K562 (cell line): ENCODE results near the gene NLRP10.

Experiments used
- ARHGAP35 ChIP-seq: fragments of 450-650 bp; IDR thresholded peaks from 2 replicates; pipeline ENCODE4 v1.6.1; 2018; ENCODE audit not compliant: partially characterized antibody
- BACH1 ChIP-seq: fragments of 200-800 bp; sonication (Bioruptor generic); IDR thresholded peaks from 2 replicates; pipeline ENCODE4 v1.6.1; 2016; ENCODE audit warnings: missing genetic modification characterization, missing compliant biosample characterization
- ELF1 ChIP-seq: fragments of 200-800 bp; sonication (Bioruptor generic); IDR thresholded peaks from 2 replicates; pipeline ENCODE4 v1.6.1; 2016; ENCODE audit warnings: missing genetic modification characterization, missing compliant biosample characterization
- FOXK2 ChIP-seq, 2 experiments: fragments of 450-650 bp; IDR thresholded peaks in 1 of 2; conservative IDR thresholded peaks in 1 of 2; 2 replicates each; pipeline ENCODE4 v1.6.1; 2016; ENCODE audit warnings: low read depth in 2 of 2, mild to moderate bottlenecking in 1 of 2
- HDAC8 ChIP-seq: fragments of 450-650 bp; IDR thresholded peaks from 2 replicates; pipeline ENCODE4 v1.6.1; 2016; ENCODE audit warnings: mild to moderate bottlenecking, missing genetic modification characterization, moderate library complexity, missing compliant biosample characterization
- HDGF ChIP-seq: fragments of 450-650 bp; IDR thresholded peaks from 2 replicates; pipeline ENCODE4 v1.6.1; 2016
- SOX6 ChIP-seq: fragments of 450-650 bp; IDR thresholded peaks from 2 replicates; pipeline ENCODE4 v1.6.1; 2014; ENCODE audit warnings: mild to moderate bottlenecking
- SP1 ChIP-seq: sonication (generic); formaldehyde crosslinking; IDR thresholded peaks from 2 replicates; pipeline ENCODE4 v1.8.1; 2022; ENCODE audit warnings: mild to moderate bottlenecking, missing genetic modification reagents
- TCF7 ChIP-seq: sonication (generic); IDR thresholded peaks from 2 replicates; pipeline ENCODE4 v1.6.1; 2016; ENCODE audit warnings: antibody characterized with exemption, borderline replicate concordance
- ZNF75A ChIP-seq: fragments of 450-650 bp; formaldehyde crosslinking; IDR thresholded peaks from 2 replicates; pipeline ENCODE4 v1.4.0; 2020; ENCODE audit warnings: mild to moderate bottlenecking
- TF ChIP-seq, protein P1 (sequence below): fragments of 250-450 bp; sonication (Bioruptor Pico); IDR thresholded peaks from 2 replicates; pipeline ENCODE4 v1.5.0; 2021
- TF ChIP-seq, protein P2 (sequence below): fragments of 450-650 bp; IDR thresholded peaks from 2 replicates; pipeline ENCODE4 v1.6.1; 2017; ENCODE audit warnings: antibody characterized with exemption, mild to moderate bottlenecking
- TF ChIP-seq, protein P3 (sequence below): fragments of 250-450 bp; sonication (Bioruptor Pico); IDR thresholded peaks from 2 replicates; pipeline ENCODE4 v1.5.1; 2021; ENCODE audit warnings: mild to moderate bottlenecking

DNA sequence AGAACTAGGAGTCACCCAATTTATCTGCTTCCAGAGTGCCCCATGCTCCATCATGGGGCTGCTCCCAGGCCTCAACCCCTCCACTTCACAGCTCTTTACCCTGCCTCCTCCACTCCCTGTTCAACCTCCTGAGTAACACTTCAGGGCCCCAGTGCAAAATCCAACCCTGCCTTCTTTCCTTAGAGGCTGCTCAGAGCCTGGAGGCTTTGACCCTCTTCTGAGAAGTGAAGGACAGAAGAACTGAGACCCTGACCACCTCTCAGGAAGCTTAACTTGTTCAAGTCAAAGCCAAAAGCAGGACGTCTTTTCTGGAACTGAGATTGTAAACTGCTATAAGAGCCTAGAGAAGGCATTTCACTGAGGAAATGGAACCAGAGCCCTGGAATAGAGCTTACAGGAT, 37.4 kb upstream of the NLRP10 start:
- TF ChIP-seq, protein P1, sequence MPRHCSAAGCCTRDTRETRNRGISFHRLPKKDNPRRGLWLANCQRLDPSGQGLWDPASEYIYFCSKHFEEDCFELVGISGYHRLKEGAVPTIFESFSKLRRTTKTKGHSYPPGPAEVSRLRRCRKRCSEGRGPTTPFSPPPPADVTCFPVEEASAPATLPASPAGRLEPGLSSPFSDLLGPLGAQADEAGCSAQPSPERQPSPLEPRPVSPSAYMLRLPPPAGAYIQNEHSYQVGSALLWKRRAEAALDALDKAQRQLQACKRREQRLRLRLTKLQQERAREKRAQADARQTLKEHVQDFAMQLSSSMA (CRISPR knock-in tag) = no peak
- no peak for TF ChIP-seq FOXK2 (conservative IDR thresholded peaks at IDR 0.05 in 1 of 2, IDR thresholded peaks at IDR 0.05 in 1 of 2; ENCODE audit: low read depth in 2 of 2)
- no peak for TF ChIP-seq HDGF
- no peak for TF ChIP-seq BACH1 (tag)
- TF ChIP-seq, protein P2, sequence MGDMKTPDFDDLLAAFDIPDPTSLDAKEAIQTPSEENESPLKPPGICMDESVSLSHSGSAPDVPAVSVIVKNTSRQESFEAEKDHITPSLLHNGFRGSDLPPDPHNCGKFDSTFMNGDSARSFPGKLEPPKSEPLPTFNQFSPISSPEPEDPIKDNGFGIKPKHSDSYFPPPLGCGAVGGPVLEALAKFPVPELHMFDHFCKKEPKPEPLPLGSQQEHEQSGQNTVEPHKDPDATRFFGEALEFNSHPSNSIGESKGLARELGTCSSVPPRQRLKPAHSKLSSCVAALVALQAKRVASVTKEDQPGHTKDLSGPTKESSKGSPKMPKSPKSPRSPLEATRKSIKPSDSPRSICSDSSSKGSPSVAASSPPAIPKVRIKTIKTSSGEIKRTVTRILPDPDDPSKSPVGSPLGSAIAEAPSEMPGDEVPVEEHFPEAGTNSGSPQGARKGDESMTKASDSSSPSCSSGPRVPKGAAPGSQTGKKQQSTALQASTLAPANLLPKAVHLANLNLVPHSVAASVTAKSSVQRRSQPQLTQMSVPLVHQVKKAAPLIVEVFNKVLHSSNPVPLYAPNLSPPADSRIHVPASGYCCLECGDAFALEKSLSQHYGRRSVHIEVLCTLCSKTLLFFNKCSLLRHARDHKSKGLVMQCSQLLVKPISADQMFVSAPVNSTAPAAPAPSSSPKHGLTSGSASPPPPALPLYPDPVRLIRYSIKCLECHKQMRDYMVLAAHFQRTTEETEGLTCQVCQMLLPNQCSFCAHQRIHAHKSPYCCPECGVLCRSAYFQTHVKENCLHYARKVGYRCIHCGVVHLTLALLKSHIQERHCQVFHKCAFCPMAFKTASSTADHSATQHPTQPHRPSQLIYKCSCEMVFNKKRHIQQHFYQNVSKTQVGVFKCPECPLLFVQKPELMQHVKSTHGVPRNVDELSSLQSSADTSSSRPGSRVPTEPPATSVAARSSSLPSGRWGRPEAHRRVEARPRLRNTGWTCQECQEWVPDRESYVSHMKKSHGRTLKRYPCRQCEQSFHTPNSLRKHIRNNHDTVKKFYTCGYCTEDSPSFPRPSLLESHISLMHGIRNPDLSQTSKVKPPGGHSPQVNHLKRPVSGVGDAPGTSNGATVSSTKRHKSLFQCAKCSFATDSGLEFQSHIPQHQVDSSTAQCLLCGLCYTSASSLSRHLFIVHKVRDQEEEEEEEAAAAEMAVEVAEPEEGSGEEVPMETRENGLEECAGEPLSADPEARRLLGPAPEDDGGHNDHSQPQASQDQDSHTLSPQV = no peak
- TF ChIP-seq ZNF75A = no peak
- no peak for TF ChIP-seq SOX6
- TF ChIP-seq, protein P3, sequence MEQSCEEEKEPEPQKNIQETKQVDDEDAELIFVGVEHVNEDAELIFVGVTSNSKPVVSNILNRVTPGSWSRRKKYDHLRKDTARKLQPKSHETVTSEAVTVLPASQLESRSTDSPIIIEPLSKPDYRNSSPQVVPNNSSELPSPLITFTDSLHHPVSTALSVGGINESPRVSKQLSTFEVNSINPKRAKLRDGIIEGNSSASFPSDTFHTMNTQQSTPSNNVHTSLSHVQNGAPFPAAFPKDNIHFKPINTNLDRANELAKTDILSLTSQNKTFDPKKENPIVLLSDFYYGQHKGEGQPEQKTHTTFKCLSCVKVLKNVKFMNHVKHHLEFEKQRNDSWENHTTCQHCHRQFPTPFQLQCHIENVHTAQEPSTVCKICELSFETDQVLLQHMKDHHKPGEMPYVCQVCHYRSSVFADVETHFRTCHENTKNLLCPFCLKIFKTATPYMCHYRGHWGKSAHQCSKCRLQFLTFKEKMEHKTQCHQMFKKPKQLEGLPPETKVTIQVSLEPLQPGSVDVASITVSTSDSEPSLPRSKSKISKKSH (CRISPR knock-in tag) = no peak
- TF ChIP-seq ARHGAP35 = no peak
- TF ChIP-seq TCF7 = no peak
- no peak for TF ChIP-seq ELF1 (tag)
- TF ChIP-seq HDAC8 (tag) = no peak
- TF ChIP-seq SP1 = no peak
